Spleen (tissue), 3 donors: Measurements from ENCODE around the gene NTF4.

ENCODE experiments used
- POLR2A ChIP-seq, 3 donors: fragments of 450-650 bp; IDR thresholded peaks; one replicate each; pipeline ENCODE4 v1.5.1; 2017; ENCODE audit warnings: antibody characterized with exemption in 3 of 3, mild to moderate bottlenecking in 1 of 3
- POLR2AphosphoS5 ChIP-seq, 3 donors: sonication (generic); formaldehyde crosslinking; IDR thresholded peaks; one replicate each; pipeline ENCODE4 v1.5.1; 2017; ENCODE audit warnings: antibody characterized with exemption in 3 of 3

DNA sequence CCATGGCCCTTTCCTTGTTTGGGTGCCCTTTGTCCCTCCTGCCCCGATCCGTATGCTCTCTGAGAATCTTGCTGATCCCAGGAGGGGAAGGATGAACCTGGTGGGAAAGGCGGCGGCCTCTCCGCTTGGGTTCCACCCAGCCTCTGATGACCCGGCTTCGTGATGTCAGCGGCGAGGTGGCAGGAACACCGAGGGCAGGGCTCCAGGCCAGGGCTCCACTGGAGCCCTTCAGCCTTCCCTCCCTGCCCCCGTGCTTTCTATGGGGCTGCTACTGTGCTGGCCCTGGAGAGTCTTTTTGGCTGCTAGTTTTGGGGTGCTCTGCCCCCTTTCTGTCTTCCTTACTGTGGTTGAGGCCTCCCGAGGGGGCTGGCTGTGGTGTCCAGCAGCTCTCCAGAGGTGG, 37.7 kb upstream of the NTF4 start:
- TF ChIP-seq POLR2A (IDR thresholded peaks at IDR 0.05), result no peak
- TF ChIP-seq POLR2AphosphoS5 (IDR thresholded peaks at IDR 0.05), result peak in 1 of 3 donors; percentile 42
